Measurements from ENCODE around the gene WDR27.
"Not testable (repeated sequence)": the region's sequence is repeated elsewhere in the genome, so short reads cannot be mapped to it uniquely, and the experiment has no call there.

The WDR27 gene

GRCh38 chr6:169474362-169474761, 227.5 kb downstream of the WDR27 start:
- no peak for ATAC-seq

GRCh38 chr6:169473663-169474062, 228.2 kb downstream of the WDR27 start:
- no peak for ATAC-seq
- DNase-seq = no peak

More at GRCh38 chr6:169474362-169474761, 227.5 kb downstream of the WDR27 start:
- DNase-seq = no peak

GRCh38 chr6:169472786-169473416, 228.9 kb downstream of the WDR27 start:
- ATAC-seq = no peak

GRCh38 chr6:169470790-169471189, 231.0 kb downstream of the WDR27 start:
- DNase-seq (no peak), ATAC-seq (no peak)

More at GRCh38 chr6:169472786-169473416, 228.9 kb downstream of the WDR27 start:
- DNase-seq = no peak

- DNase-seq (no peak), ATAC-seq (no peak)
These were observed 232.8 kb downstream of the WDR27 start for GRCh38 chr6:169469028-169469427.

GRCh38 chr6:169467755-169468154, 234.1 kb downstream of the WDR27 start:
- not testable (repeated sequence) for DNase-seq, ATAC-seq

GRCh38 chr6:169466256-169466655, 235.6 kb downstream of the WDR27 start:
- not testable (repeated sequence) for ATAC-seq, DNase-seq

- DNase-seq = no peak
- ATAC-seq = no peak
These were observed 244.1 kb downstream of the WDR27 start for GRCh38 chr6:169457762-169458161.

GRCh38 chr6:169456840-169457239, 245.0 kb downstream of the WDR27 start:
- DNase-seq = no peak
- ATAC-seq = no peak

GRCh38 chr6:169455470-169455869, 246.4 kb downstream of the WDR27 start:
- ATAC-seq = no peak

GRCh38 chr6:169454872-169455204, 247.0 kb downstream of the WDR27 start:
- ATAC-seq = no peak
- DNase-seq = no peak

More at GRCh38 chr6:169455470-169455869, 246.4 kb downstream of the WDR27 start:
- no peak for DNase-seq

GRCh38 chr6:169454204-169454871, 247.5 kb downstream of the WDR27 start:
- DNase-seq (no peak), ATAC-seq (no peak)

- ATAC-seq = no peak
- no peak for DNase-seq
These were observed 248.8 kb downstream of the WDR27 start for GRCh38 chr6:169452869-169453620.

GRCh38 chr6:169452117-169452868, 249.5 kb downstream of the WDR27 start:
- DNase-seq (no peak), ATAC-seq (no peak)

GRCh38 chr6:169451065-169451838, 250.6 kb downstream of the WDR27 start:
- DNase-seq (no peak), ATAC-seq (no peak)

- DNase-seq (no peak), ATAC-seq (no peak)
These were observed 251.7 kb downstream of the WDR27 start for GRCh38 chr6:169450097-169450496.

GRCh38 chr6:169449221-169449620, 252.6 kb downstream of the WDR27 start:
- ATAC-seq (no peak), DNase-seq (no peak)

GRCh38 chr6:169445661-169446581, 255.9 kb downstream of the WDR27 start:
- DNase-seq = no peak
- no peak for ATAC-seq

- ATAC-seq (no peak), DNase-seq (no peak)
These were observed 256.6 kb downstream of the WDR27 start for GRCh38 chr6:169445227-169445626.

- no peak for ATAC-seq
- no peak for DNase-seq
These were observed 260.5 kb downstream of the WDR27 start for GRCh38 chr6:169441292-169441691.

GRCh38 chr6:169439710-169440109, 262.1 kb downstream of the WDR27 start:
- DNase-seq (no peak), ATAC-seq (no peak)
